DND-41 (cell line): ENCODE results near the gene TFDP2.

Experiments
- CTCF ChIP-seq: IDR thresholded peaks from 2 replicates; pipeline ENCODE4 v1.5.1; 2012; ENCODE audit warnings: borderline replicate concordance, low read length, moderate library complexity, mild to moderate bottlenecking; ENCODE audit not compliant: poor library complexity, severe bottlenecking; ENCODE audit errors: extremely low read depth
- EZH2 ChIP-seq: IDR thresholded peaks from 3 replicates; pipeline ENCODE4 v1.6.1; 2012; ENCODE audit warnings: borderline replicate concordance, low read depth, mild to moderate bottlenecking, moderate library complexity, low read length, inconsistent platforms; ENCODE audit not compliant: severe bottlenecking

GRCh38 chr3:141945726-141946485 is 203.4 kb downstream of the TFDP2 start:
- TF ChIP-seq CTCF (no peak), EZH2 (no peak)
